H1 (cell line): ENCODE data around the gene PLEKHA4.

Experiments used
- CTCF ChIP-seq, 3 experiments: IDR thresholded peaks; 1 replicate in 2 of 3; 2 replicates in 1 of 3; pipeline versions ENCODE4 v1.5.1 to v1.6.1; 2011; ENCODE audit warnings: low read length in 3 of 3, mild to moderate bottlenecking in 3 of 3, inconsistent platforms in 2 of 3, low read depth in 1 of 3, moderate library complexity in 1 of 3; ENCODE audit not compliant: insufficient read depth in 1 of 3; ENCODE audit errors: control extremely low read depth in 1 of 3
- EP300 ChIP-seq, 2 experiments: IDR thresholded peaks; 1 replicate in 1 of 2; 2 replicates in 1 of 2; pipeline ENCODE4 v1.6.1; 2011 to 2012; ENCODE audit warnings: low read depth in 2 of 2, low read length in 2 of 2, mild to moderate bottlenecking in 2 of 2, borderline replicate concordance in 1 of 2, inconsistent platforms in 1 of 2, moderate library complexity in 1 of 2
- EZH2 ChIP-seq: fragments of 200-600 bp; sonication (generic); IDR thresholded peaks from 2 replicates; pipeline ENCODE4 v1.7.1; 2012; ENCODE audit warnings: low read depth, mild to moderate bottlenecking, moderate library complexity, low read length, inconsistent platforms; ENCODE audit not compliant: severe bottlenecking

DNA sequence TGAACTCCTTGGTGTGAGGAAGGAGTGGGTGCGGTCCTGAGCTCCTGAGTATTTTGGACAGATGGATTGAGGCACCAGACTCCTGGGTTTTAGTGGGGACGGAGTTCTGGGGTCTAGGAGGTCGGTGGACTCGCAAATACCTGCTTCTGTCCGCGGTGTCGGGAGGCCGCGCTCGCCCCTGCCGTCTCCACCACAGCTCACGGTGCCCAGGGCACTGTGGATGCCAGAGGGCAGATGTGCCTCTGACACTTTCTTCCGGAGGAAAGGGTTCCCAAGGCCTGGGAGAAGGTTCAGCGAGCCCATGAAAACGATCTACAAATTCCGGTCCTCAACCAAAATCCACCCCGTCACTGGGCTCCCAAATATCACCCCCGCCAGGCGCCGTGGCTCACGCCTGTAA is 26.8 kb upstream of the PLEKHA4 start:
- no peak for TF ChIP-seq CTCF (IDR thresholded peaks at IDR 0.05; ENCODE audit: control extremely low read depth in 1 of 3, insufficient read depth in 1 of 3, low read depth in 1 of 3, low read length in 3 of 3)
- TF ChIP-seq EZH2 = no peak
- no peak for TF ChIP-seq EP300 (IDR thresholded peaks at IDR 0.05; ENCODE audit: borderline replicate concordance in 1 of 2, low read depth in 2 of 2, low read length in 2 of 2)
